Left lung (tissue), 10 donors: ENCODE data around the gene PNMA8C. TPM values are rescaled to one million over a fixed set of nuclear protein-coding genes. Genes with fewer than 3 reads are reported as not detected.

Experiments used
- ATAC-seq: fragments of 200-7000 bp; cut with Tn5 transposase; one replicate; pipeline ENCODE4 v1.9.1; 2020; ENCODE audit warnings: moderate library complexity
- DNase-seq, 4 donors: peaks; one replicate each; pipeline ENCODE4 v3.0.0-alpha.2; 2013 to 2020
- H3K27ac ChIP-seq, 2 donors: fragments of 200-600 bp; sonication (generic) in 1 of 2; one replicate each; pipeline versions ENCODE4 v1.5.0 to v1.8.0; 2020 to 2021
- H3K27me3 ChIP-seq, 2 donors: fragments of 200-600 bp; sonication (generic) in 1 of 2; one replicate each; pipeline versions ENCODE4 v1.5.0 to v1.8.0; 2020 to 2021
- H3K36me3 ChIP-seq, 2 donors: fragments of 200-600 bp; sonication (generic) in 1 of 2; one replicate each; pipeline versions ENCODE4 v1.5.0 to v1.8.0; 2020 to 2021
- H3K4me1 ChIP-seq, 2 donors: fragments of 200-600 bp; one replicate each; pipeline ENCODE4 v1.8.0; 2021
- H3K4me3 ChIP-seq, 2 donors: fragments of 200-600 bp; sonication (generic) in 1 of 2; one replicate each; pipeline versions ENCODE4 v1.5.0 to v1.8.0; 2020 to 2021; ENCODE audit warnings: mild to moderate bottlenecking in 1 of 2
- H3K9me3 ChIP-seq, 2 donors: fragments of 200-600 bp; sonication (generic) in 1 of 2; one replicate each; pipeline versions ENCODE4 v1.5.0 to v1.8.0; 2020 to 2021
- CTCF ChIP-seq, 2 donors: fragments of 200-600 bp; sonication (generic) in 1 of 2; IDR thresholded peaks; one replicate each; pipeline versions ENCODE4 v1.5.0 to v1.8.0; 2021; ENCODE audit warnings: antibody characterized with exemption in 2 of 2
- intact Hi-C, 2 donors: fragments of 100-400 bp; cut with DNase I; formaldehyde crosslinking; loops; one replicate each; pipeline versions ENCODE4 v1.11.2 to v1.14.2; 2022
- polyA plus RNA-seq, 6 donors: library from polyadenylated mRNA; unstranded; fragments of 120-200 nt; gene quantifications; one replicate each; pipeline ENCODE4 v1.2.1, GENCODE V29; 2013; ENCODE audit not compliant: insufficient read length in 6 of 6
- total RNA-seq, 2 donors: library from RNA; stranded (reverse); fragmentation: NEBNext Ultra II Directional; extraction: Animal tissue kit (Norgen Biotek cat#: 25700); gene quantifications; one replicate each; pipeline ENCODE4 v1.2.1, GENCODE V29; 2021
- donor health status: DM: no; HTN: yes; CAD: no.
- donor health status: DM: no; HTN: no; CAD: no.

Gene PNMA8C
- total and polyA plus RNA-seq, 8 donors, result 0.09 to 1.5 (median 0.38) TPM

- intact Hi-C loops, result no loop called here
- ATAC-seq, result no peak
- no peaks in the 10 kb centered on the region for H3K9me3 ChIP-seq
- peaks cover 8 to 97% of the 10 kb centered on the region in 2 donors for H3K27me3 ChIP-seq
- TF ChIP-seq CTCF (IDR thresholded peaks at IDR 0.05), result no peak
- H3K4me1 ChIP-seq, result peaks cover 5 to 26% of the 10 kb centered on the region in 2 donors
- no peak overlapping the region for H3K4me3 ChIP-seq
- no peaks in the 10 kb centered on the region for H3K36me3 ChIP-seq
- no peak overlapping the region for H3K27ac ChIP-seq
- no peak for DNase-seq
Measured at GRCh38 chr19:46409191-46409590, 19.5 kb downstream of the PNMA8C start.

GRCh38 chr19:46408664-46409039, 20.1 kb downstream of the PNMA8C start:
- Histone ChIP-seq H3K27ac (no peak overlapping the region), H3K9me3 (no peaks in the 10 kb centered on the region), H3K4me3 (no peak overlapping the region), H3K36me3 (no peaks in the 10 kb centered on the region), H3K4me1 (peaks cover 10 to 30% of the 10 kb centered on the region in 2 donors), H3K27me3 (peaks cover 8 to 97% of the 10 kb centered on the region in 2 donors)
- intact Hi-C loops, result no loop called here
- ATAC-seq (peak; percentile 66), DNase-seq (peak in 3 of 4 donors; percentile 82 to 89 (median 86))
- TF ChIP-seq CTCF (IDR thresholded peaks at IDR 0.05), result no peak

- no peaks in the 10 kb centered on the region for H3K9me3 ChIP-seq
- intact Hi-C loops, result no loop called here
- H3K27ac ChIP-seq, result no peak overlapping the region
- no peak for ATAC-seq
- H3K36me3 ChIP-seq, result no peaks in the 10 kb centered on the region
- peaks cover 10 to 26% of the 10 kb centered on the region in 2 donors for H3K4me1 ChIP-seq
- no peak for TF ChIP-seq CTCF (IDR thresholded peaks at IDR 0.05)
- H3K4me3 ChIP-seq, result no peak overlapping the region
- H3K27me3 ChIP-seq, result peaks cover 8 to 97% of the 10 kb centered on the region in 2 donors
- DNase-seq, result peak in 1 of 4 donors; percentile 31
Measured at GRCh38 chr19:46407856-46408663, 20.7 kb downstream of the PNMA8C start.

GRCh38 chr19:46406976-46407375, 21.8 kb downstream of the PNMA8C start:
- Histone ChIP-seq H3K27ac (no peak overlapping the region), H3K27me3 (peaks cover 8 to 97% of the 10 kb centered on the region in 2 donors), H3K36me3 (no peaks in the 10 kb centered on the region), H3K4me1 (peaks cover 10 to 26% of the 10 kb centered on the region in 2 donors), H3K4me3 (no peak overlapping the region), H3K9me3 (no peaks in the 10 kb centered on the region)
- no peak for ATAC-seq
- no peak for DNase-seq
- intact Hi-C loops, result no loop called here
- TF ChIP-seq CTCF (IDR thresholded peaks at IDR 0.05), result no peak

- peak; percentile 18 for ATAC-seq
Measured at GRCh38 chr19:46404753-46405468, 23.8 kb downstream of the PNMA8C start.

More at GRCh38 chr19:46404753-46405468, 23.8 kb downstream of the PNMA8C start:
- peak in 2 of 4 donors; percentile 38 to 68 for DNase-seq
- intact Hi-C loops, result loop anchor here in 1 of 2 donors (5.0 kb wide), 1 partner anchor 82 kb away; no protein-coding TSS in a partner anchor
- H3K36me3 ChIP-seq, result no peaks in the 10 kb centered on the region
- peak overlapping the region in 1 of 2 donors; percentile 37 for H3K27ac ChIP-seq
- peak overlapping the region; percentile 16 to 30 for H3K4me3 ChIP-seq
- H3K4me1 ChIP-seq, result peaks cover 10 to 26% of the 10 kb centered on the region in 2 donors
- TF ChIP-seq CTCF (IDR thresholded peaks at IDR 0.05), result no peak
- H3K9me3 ChIP-seq, result no peaks in the 10 kb centered on the region
- peaks cover 8 to 93% of the 10 kb centered on the region in 2 donors for H3K27me3 ChIP-seq
